GM12801 (cell line): ENCODE results near the gene NRXN3.

Source experiments
- CTCF ChIP-seq: IDR thresholded peaks from one replicate; pipeline ENCODE4 v1.5.1; 2011; ENCODE audit warnings: control low read depth; ENCODE audit not compliant: insufficient read length; ENCODE audit errors: extremely low read depth

The NRXN3 gene

GRCh38 chr14:79251278-79251677 lies 1081.1 kb downstream of the NRXN3 start:
- TF ChIP-seq CTCF = no peak

GRCh38 chr14:79253576-79253975 lies 1083.4 kb downstream of the NRXN3 start:
- TF ChIP-seq CTCF = no peak

- no peak for TF ChIP-seq CTCF
These were observed 1084.0 kb downstream of the NRXN3 start for GRCh38 chr14:79254069-79254775.

- TF ChIP-seq CTCF = no peak
These were observed 1086.2 kb downstream of the NRXN3 start for GRCh38 chr14:79256380-79256779.

- no peak for TF ChIP-seq CTCF
These were observed 1090.2 kb downstream of the NRXN3 start for GRCh38 chr14:79260406-79260805.

GRCh38 chr14:79265366-79265946 lies 1095.3 kb downstream of the NRXN3 start:
- no peak for TF ChIP-seq CTCF

- TF ChIP-seq CTCF = no peak
These were observed 1100.2 kb downstream of the NRXN3 start for GRCh38 chr14:79270361-79270760.
